ENCODE data around the gene TRIP4.

GRCh38 chr15:64344651-64345294 is 42.9 kb upstream of the TRIP4 start:
- no peak for TF ChIP-seq CTCF (conservative IDR thresholded peaks at IDR 0.05 in 1 of 2, IDR thresholded peaks at IDR 0.05 in 1 of 2; ENCODE audit: low read depth in 1 of 2, low read length in 2 of 2)
- no peak for TF ChIP-seq EZH2 (IDR thresholded peaks at IDR 0.05; ENCODE audit: low read length, missing control alignments)

Data from fibroblast of lung (primary cell).